MCF 10A (cell line): Measurements from ENCODE around the gene CECR2. TPM values are rescaled to one million over a fixed set of nuclear protein-coding genes. Genes with fewer than 3 reads are reported as not detected.
"Not testable (repeated sequence)": the region's sequence is repeated elsewhere in the genome, so short reads cannot be mapped to it uniquely, and the experiment has no call there.

Experiments
- BruUV-seq: library from RNA; stranded (reverse); fragments of 400-500 nt; replicated peaks from 2 replicates; lab custom pipeline; 2021; lab: Mats Ljungman, UMichigan
- CTCF ChIA-PET: fragments of 300-600 bp; sonication (Branson Sonifier 250); formaldehyde crosslinking; extraction: SDS; loops from one replicate; lab custom pipeline; 2021; ENCODE audit warnings: antibody characterized with exemption, inconsistent platforms; lab: Yijun Ruan, JAX
- POLR2A ChIA-PET: fragments of 300-600, 350-650 bp; sonication (Branson Sonifier 250); formaldehyde crosslinking; extraction: SDS; loops from one replicate; lab custom pipeline; 2020; ENCODE audit warnings: antibody characterized with exemption, inconsistent platforms; lab: Yijun Ruan, JAX
- DNase-seq: peaks from one replicate; pipeline ENCODE4 v3.0.0-alpha.2; 2018; ENCODE audit not compliant: unreplicated experiment
- H3K27ac Mint-ChIP-seq: one replicate; pipeline ENCODE4 v1.8.0; 2022; ENCODE audit warnings: mild to moderate bottlenecking, low read depth, mixed read lengths; ENCODE audit not compliant: unreplicated experiment
- H3K27me3 Mint-ChIP-seq: one replicate; pipeline ENCODE4 v1.8.0; 2022; ENCODE audit warnings: mixed read lengths; ENCODE audit not compliant: insufficient read depth, unreplicated experiment
- H3K36me3 Mint-ChIP-seq: one replicate; pipeline ENCODE4 v1.8.0; 2022; ENCODE audit warnings: mild to moderate bottlenecking, moderate library complexity, mixed read lengths; ENCODE audit not compliant: insufficient read depth, unreplicated experiment
- H3K4me1 Mint-ChIP-seq: one replicate; pipeline ENCODE4 v1.8.0; 2022; ENCODE audit warnings: mixed read lengths; ENCODE audit not compliant: insufficient read depth, unreplicated experiment
- H3K4me3 Mint-ChIP-seq: one replicate; pipeline ENCODE4 v1.8.0; 2022; ENCODE audit warnings: mild to moderate bottlenecking, moderate library complexity, mixed read lengths; ENCODE audit not compliant: unreplicated experiment
- H3K9me3 Mint-ChIP-seq: one replicate; pipeline ENCODE4 v1.8.0; 2022; ENCODE audit warnings: mixed read lengths; ENCODE audit not compliant: unreplicated experiment
- intact Hi-C: fragments of 100-400 bp; cut with micrococcal nuclease; formaldehyde crosslinking; loops from 2 replicates; pipeline ENCODE4 v1.14.1; 2022
- total RNA-seq: library from RNA; stranded (reverse); gene quantifications from 2 replicates; pipeline ENCODE4 v1.2.3, GENCODE V29; 2022
- TF ChIP-seq, protein P1 (sequence below): fragments of 200-600 bp; IDR thresholded peaks from one replicate; pipeline ENCODE4 v1.8.0; 2022; ENCODE audit warnings: antibody characterized with exemption, mild to moderate bottlenecking; ENCODE audit not compliant: unreplicated experiment

Gene CECR2
- total RNA-seq, 1 experiment from 2014 or later, result not detected

DNA sequence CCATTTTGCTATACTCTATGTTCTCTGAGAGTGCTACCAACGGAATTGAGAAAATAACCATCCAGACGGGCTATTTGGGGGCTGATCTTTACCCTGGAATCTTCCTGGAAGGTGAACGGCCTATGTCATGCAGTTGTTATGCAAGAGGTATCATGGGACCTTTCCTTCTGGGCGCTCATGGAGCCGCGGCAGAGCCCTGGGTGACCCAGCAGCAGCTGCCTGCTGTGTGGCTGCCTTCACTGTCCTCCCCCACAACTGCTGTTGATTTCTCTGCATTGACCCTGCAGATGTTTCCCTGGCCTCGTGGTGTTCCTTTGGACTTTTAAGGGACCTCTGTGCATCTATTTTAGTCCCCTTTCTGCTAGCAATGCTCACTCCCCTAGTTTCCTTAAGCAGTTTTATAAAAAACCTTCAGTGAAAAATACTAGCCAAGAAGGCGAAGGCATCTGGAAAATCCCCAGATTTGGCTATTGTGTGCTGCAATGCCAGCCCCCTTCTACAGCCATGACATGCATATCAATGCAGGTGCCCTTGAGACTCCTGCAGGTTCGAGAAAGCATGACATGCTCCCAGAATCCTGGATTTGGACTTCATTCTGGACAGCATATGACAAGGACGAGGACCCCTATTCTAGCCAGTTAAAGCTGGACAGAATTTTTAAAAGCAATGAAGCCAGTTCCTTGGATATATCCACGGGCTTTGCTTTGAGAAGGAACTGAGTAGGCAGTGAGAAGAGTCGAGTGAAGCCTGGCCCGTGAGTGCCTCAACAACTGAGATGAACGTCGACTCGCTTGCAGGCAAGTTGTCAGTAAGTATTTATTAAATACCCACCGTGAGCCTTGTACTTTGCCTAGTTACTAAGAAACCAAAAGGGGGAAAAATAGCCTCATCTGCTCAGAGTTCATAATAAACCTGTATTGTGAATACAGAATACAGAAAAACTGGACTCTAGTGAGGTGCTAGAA is 193.9 kb downstream of the CECR2 start, which contains the start of gene SLC25A18:
Gene SLC25A18, plus strand, starts transcription at position 593 of the 965 bp plus-strand sequence. CDS start 16,447 bp downstream, outside the sequence.
- Mint-ChIP-seq H3K4me1 (peaks cover 11% of the 10 kb centered on the region), H3K27me3 (no peaks in the 10 kb centered on the region), H3K36me3 (no peaks in the 10 kb centered on the region), H3K27ac (no peak within 1 kb of the TSS), H3K9me3 (no peaks in the 10 kb centered on the region), H3K4me3 (no peak within 1 kb of the TSS)
- no peak for DNase-seq
- intact Hi-C loops, result no loop called here
- BruUV-seq, result no TSS peak
- TF ChIP-seq, protein P1, sequence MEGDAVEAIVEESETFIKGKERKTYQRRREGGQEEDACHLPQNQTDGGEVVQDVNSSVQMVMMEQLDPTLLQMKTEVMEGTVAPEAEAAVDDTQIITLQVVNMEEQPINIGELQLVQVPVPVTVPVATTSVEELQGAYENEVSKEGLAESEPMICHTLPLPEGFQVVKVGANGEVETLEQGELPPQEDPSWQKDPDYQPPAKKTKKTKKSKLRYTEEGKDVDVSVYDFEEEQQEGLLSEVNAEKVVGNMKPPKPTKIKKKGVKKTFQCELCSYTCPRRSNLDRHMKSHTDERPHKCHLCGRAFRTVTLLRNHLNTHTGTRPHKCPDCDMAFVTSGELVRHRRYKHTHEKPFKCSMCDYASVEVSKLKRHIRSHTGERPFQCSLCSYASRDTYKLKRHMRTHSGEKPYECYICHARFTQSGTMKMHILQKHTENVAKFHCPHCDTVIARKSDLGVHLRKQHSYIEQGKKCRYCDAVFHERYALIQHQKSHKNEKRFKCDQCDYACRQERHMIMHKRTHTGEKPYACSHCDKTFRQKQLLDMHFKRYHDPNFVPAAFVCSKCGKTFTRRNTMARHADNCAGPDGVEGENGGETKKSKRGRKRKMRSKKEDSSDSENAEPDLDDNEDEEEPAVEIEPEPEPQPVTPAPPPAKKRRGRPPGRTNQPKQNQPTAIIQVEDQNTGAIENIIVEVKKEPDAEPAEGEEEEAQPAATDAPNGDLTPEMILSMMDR, result no peak
- ChIA-PET POLR2A (interaction anchor here (0.6 to 1.2 kb wide), 3 partner anchors 8 to 465 kb away, joined by 3 to 4 read pairs (median 4); no protein-coding TSS in a partner anchor), CTCF (interaction anchor here (0.6 to 1.4 kb wide), 3 partner anchors 9 to 178 kb away, joined by 3 to 4 read pairs (median 3); no protein-coding TSS in a partner anchor)

DNA sequence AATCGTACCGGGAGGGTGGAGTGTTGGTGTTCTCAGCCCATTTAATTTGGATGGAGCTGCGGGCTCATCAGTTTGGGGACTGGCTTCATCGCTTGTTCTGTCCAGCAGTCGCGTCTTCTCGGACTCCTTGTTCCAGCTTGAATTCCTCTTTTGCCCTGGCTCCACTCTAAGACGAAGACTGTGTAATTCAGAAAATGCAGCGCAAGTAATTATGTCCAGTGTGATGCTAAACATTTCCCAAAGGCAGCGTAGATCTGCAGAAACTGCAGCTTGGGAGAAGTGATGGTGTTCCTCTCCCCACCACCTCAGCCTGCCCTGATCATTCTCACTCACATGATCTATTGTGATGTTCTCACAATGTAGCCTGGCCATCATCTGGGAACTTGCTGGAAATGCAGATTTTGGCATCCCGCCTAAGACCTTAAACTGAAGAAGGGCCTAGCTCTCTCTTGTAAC is 194.7 kb downstream of the CECR2 start:
- no TSS peak for BruUV-seq
- Mint-ChIP-seq H3K9me3 (no peaks in the 10 kb centered on the region), H3K4me3 (no peak overlapping the region), H3K36me3 (no peaks in the 10 kb centered on the region), H3K27me3 (no peaks in the 10 kb centered on the region), H3K27ac (no peak overlapping the region), H3K4me1 (peaks cover 11% of the 10 kb centered on the region)
- DNase-seq, result peak; percentile 21
- intact Hi-C loops, result no loop called here
- TF ChIP-seq, protein P1, result no peak
- ChIA-PET CTCF (interaction anchor here (0.5 to 1.4 kb wide), 3 partner anchors 10 to 412 kb away, joined by 3 to 5 read pairs (median 4); no protein-coding TSS in a partner anchor), POLR2A (interaction anchor here (0.6 to 1.2 kb wide), 3 partner anchors 9 to 464 kb away, joined by 3 to 4 read pairs (median 4); no protein-coding TSS in a partner anchor)

DNA sequence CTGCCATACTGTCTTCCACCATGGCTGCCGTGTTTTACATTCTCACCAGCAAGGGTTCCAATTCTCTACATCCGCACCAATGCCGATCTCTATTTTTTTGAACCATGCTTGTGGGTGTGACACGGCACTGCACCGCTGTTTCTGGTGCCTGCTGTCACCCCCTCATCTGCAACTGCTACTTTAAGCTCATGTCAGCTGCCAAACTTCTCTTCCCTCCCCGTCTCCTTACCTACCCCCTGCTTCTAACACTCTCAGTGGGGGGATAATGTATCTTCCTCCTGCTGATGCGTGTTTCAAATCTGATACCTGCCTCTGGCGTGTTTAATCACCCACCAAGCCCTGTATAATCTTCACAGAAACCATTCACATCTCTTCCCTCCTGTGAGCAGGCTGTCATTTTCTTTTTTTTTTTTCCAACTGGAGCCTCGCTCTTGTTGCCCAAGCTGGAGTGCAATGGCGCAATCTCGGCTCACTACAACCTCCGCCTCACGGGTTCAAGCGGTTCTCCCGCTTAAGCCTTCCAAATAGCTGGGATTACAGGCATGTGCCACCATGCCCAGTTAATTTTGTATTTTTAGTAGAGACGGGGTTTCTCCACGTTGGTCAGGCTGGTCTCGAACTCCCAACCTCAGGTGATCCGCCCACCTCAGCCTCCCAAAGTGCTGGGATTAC is 196.9 kb downstream of the CECR2 start:
- CTCF ChIA-PET, result interaction anchor here (0.6 to 2.3 kb wide), 2 partner anchors 8 to 73 kb away, joined by 3 to 15 read pairs; no protein-coding TSS in a partner anchor
- H3K9me3 Mint-ChIP-seq, H3K27me3 Mint-ChIP-seq, DNase-seq, H3K36me3 Mint-ChIP-seq, H3K4me3 Mint-ChIP-seq, intact Hi-C loops, BruUV-seq, POLR2A ChIA-PET: not testable (repeated sequence)
- Mint-ChIP-seq H3K27ac (peak overlapping the region; percentile 41), H3K4me1 (peaks cover 24% of the 10 kb centered on the region)

DNA sequence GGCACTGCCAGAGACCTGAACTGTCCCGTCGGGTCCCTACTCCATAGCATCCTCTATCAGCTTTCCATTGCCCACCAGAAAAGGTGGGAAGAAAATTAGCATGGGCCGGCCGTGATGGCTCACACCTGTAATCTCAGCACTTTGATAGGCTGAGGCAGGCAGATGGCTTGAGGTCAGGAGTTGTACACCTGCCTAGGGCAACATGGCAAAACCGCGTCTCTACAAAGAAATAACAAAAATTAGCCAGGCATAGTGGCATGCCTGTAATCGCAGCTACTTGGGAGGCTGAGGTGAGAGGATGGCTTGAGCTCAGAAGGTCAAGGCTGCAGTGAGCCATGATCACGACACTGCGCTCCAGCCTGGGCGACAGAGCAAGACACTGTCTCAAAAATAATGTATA is 197.5 kb downstream of the CECR2 start:
- peak; percentile 37 for DNase-seq
- Mint-ChIP-seq H3K4me3 (no peak overlapping the region), H3K4me1 (peaks cover 28% of the 10 kb centered on the region), H3K27me3 (no peaks in the 10 kb centered on the region), H3K27ac (no peak overlapping the region), H3K9me3 (no peaks in the 10 kb centered on the region), H3K36me3 (no peaks in the 10 kb centered on the region)
- intact Hi-C loops, result no loop called here
- CTCF ChIA-PET, result interaction anchor here (0.6 to 2.3 kb wide), 3 partner anchors 9 to 72 kb away, joined by 3 to 15 read pairs (median 3); no protein-coding TSS in a partner anchor
- POLR2A ChIA-PET, result no interaction called here
- BruUV-seq, result no TSS peak
- TF ChIP-seq, protein P1, result no peak
